ENCODE measurements around the gene MYO1E.
"Not testable (repeated sequence)": the region's sequence is repeated elsewhere in the genome, so short reads cannot be mapped to it uniquely, and the experiment has no call there.

The MYO1E gene

GRCh38 chr15:59159210-59159609, 213.5 kb downstream of the MYO1E start:
- no peak for DNase-seq

DNA sequence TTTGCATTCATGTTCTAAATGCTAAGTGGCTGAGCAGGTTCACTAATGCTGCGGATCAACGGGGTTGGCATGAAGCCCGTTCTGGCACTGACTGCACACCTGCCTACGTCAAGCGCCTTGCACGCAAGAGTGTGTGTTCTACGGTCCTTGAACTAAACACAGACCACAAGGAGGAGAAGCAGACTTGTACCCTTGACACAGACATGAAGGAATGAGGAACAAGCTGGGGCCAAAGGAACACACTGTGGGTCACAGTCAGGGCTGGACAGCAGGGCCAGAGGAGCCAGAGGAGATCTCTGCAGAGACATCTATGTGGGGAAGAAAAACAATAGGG, 214.0 kb downstream of the MYO1E start:
- DNase-seq = peak; percentile 58

- DNase-seq = no peak
Measured at GRCh38 chr15:59157840-59158700, 214.6 kb downstream of the MYO1E start.

DNA sequence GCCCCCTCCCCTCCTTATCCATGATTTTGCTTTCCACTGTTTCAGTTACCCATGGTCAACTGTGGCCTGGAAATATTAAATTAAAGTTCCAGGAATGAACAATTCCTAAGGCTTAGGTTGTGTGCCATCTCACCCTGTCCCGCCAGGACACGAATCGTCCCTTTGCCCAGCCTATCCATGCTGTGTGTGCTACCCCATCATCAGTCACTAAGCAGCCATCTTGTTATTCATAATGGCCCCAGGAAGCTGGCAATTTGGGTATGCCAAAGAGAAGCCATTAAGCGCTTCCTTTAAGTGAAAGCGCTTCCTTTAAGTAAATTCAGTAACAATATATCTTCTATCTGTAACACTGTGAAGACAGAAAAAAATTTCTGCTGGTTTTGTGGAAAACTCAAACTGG, 215.3 kb downstream of the MYO1E start:
- no peak for DNase-seq

- no peak for DNase-seq
Measured at GRCh38 chr15:59155431-59155830, 217.2 kb downstream of the MYO1E start.

DNA sequence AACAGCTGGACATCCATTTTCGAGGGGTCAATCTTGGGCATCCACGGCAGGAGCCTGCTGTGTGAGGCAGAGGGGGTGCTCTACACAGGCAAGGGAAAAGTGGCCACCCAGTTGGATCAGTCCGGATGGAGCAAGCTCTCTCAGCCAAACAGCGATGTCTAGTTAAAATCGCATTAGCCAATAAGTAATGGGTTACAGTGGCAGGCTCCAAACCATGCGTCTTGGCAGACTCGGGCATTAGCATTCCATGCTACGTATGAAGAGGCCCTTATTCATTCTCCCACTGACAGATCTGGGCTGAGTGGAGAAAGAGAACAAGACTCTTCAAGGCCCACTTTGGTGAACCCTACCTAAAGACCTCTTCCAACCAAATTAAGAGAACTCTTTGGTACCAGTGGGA, 218.4 kb downstream of the MYO1E start:
- DNase-seq = no peak

GRCh38 chr15:59153466-59153865, 219.2 kb downstream of the MYO1E start:
- no peak for DNase-seq

- no peak for DNase-seq
Measured at GRCh38 chr15:59152694-59153450, 219.8 kb downstream of the MYO1E start.

GRCh38 chr15:59150185-59150584, 222.5 kb downstream of the MYO1E start:
- no peak for DNase-seq

GRCh38 chr15:59148153-59148833, 224.4 kb downstream of the MYO1E start:
- DNase-seq = no peak

GRCh38 chr15:59147666-59148065, 225.0 kb downstream of the MYO1E start:
- DNase-seq = no peak

GRCh38 chr15:59144594-59144993, 228.1 kb downstream of the MYO1E start:
- not testable (repeated sequence) for DNase-seq

- no peak for DNase-seq
Measured at GRCh38 chr15:59143281-59143680, 229.4 kb downstream of the MYO1E start.

- no peak for DNase-seq
Measured at GRCh38 chr15:59140422-59141226, 232.0 kb downstream of the MYO1E start.

DNA sequence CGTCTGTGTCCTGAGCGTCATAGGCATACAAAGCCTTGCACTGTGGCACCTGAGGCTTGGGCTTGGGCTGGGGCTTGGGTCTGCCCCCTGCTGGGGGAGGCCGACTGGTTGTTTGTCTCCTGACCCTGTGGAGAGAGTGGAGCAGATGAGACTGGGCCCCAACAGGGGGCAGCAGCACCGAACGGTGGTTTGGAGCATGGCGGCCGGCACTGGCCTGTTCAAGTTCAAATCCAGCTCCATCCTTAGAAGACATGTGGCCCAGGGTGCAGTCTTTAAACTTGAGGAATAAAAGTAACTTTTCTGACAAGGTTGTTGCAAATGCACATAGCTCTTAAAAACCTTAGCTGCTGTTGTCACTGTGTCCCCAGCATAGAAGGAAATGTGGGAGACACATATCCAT, 234.4 kb downstream of the MYO1E start:
- DNase-seq = no peak

- DNase-seq = no peak
Measured at GRCh38 chr15:59137566-59137965, 235.1 kb downstream of the MYO1E start.

DNA sequence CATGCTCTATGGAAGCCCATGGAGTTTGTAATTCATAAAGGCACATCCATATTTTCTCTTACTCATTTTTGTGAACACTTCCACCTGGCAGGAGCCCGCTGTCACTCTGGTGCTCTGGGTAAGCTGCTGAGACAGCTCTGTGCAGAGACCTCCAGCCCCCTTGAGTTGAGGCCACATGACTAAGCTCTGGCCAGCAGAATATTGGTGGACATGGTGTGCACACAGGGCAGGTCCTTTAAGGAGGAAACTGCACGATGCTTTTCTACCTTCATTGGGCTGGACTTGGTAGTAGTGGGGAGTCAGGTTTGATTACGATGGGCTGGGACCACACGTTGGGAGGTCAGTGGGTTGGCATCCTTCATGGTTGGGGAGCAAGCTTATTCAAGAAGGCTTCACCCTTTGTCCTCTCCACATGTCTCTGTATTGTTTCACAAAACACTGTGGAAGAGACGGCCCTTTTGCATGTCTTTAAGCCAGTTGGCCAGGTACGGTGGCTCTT, 238.7 kb downstream of the MYO1E start:
- no peak for DNase-seq

DNA sequence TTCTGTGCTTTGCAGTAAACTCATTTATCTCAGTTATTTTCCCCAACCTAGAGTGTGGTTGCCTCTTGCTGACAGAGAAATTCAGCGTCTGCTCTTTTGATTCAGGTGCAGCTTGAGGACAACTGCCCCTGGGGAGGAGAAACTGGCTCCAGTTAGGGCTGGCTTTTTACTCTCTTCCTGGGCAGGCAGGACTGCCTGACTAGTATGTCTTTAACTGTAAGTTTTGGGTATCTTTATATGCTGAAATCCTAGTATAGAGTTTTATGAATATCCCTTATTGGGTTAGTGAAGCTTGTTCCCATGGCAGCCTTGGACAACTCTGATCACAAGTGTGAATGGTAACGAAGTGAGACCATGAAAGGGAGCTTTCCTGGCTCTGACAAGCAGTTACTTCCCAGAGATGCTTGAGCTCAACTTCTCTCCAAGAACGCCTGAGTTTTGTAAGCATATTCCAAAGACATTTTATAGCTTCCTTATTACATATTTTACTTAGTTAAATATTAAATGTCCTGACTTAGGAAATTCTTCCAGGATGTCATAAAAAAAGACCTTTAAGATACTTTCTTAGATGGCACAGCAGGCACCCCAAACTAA, 240.6 kb downstream of the MYO1E start:
- no peak for DNase-seq

DNA sequence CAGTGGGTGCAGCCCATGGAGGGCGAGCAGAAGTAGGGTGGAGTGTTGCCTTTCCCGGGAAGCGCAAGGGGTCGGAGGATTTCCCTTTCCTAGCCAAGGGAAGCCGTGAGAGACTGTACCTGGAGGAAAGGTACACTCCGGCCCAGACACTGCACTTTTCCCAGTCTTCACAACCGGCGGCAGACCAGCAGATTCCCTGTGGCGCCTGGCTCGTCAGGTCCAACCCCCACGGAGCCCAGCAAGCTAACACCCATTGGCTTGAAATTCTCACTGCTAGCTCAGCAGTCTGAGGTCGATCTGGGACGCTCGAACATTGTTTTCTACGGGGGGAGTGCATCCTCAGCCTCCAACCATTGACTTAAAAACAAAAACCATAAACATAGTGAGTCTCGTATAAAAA, 241.2 kb downstream of the MYO1E start:
- DNase-seq = no peak

GRCh38 chr15:59127255-59127654, 245.4 kb downstream of the MYO1E start:
- DNase-seq = not testable (repeated sequence)

DNA sequence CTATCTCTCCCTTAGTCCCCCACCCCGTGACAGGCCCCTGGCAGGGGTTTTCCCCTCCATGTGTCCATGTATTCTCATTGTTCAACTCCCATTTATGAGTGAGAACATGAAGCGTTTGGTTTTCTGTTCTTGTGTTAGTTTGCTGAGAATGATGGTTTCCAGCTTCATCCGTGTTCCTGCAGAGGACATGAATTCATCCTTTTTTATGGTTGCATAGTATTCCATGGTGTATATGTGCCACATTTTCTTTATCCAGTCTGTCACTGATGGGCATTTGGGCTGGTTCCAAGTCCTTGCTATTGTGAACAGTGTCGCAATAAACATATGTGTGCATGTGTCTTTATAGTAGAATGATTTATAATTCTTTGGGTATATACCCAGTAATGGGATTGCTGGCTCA, 247.0 kb downstream of the MYO1E start:
- not testable (repeated sequence) for DNase-seq

DNA sequence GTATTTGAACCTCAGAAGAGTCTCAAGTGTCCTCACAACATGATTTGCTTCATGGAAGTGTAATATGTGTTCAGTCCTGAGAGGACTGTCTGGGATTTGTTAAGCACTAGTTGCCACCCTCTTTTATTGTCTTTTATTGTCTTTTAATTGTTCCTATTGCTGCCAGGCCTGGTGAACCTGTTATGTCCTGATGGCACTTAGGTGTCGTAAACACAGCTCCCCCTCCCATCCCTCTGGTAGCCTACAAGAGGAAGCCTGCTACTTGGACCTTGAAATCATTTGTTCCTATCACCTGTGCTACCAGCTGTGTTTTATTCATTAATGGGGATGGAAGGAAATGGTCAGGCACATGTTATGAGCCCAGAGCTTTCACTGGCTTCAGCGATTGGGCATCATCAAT, 248.4 kb downstream of the MYO1E start:
- DNase-seq = peak; percentile 80

All from NCI-H2029 (cell line).